ENCODE data around the gene CGB7. TPM values are rescaled to one million over a fixed set of nuclear protein-coding genes. Genes with fewer than 3 reads are reported as not detected.
A peak's percentile ranks its signal among the peaks of the same experiment; 100 is the strongest.

CGB7 gene
- total and polyA plus RNA-seq, 2 of the 13 experiments (the other 11 are each of a cell fraction or from before 2014, with no cell fraction given): 0.07 TPM; not detected in 1

DNA sequence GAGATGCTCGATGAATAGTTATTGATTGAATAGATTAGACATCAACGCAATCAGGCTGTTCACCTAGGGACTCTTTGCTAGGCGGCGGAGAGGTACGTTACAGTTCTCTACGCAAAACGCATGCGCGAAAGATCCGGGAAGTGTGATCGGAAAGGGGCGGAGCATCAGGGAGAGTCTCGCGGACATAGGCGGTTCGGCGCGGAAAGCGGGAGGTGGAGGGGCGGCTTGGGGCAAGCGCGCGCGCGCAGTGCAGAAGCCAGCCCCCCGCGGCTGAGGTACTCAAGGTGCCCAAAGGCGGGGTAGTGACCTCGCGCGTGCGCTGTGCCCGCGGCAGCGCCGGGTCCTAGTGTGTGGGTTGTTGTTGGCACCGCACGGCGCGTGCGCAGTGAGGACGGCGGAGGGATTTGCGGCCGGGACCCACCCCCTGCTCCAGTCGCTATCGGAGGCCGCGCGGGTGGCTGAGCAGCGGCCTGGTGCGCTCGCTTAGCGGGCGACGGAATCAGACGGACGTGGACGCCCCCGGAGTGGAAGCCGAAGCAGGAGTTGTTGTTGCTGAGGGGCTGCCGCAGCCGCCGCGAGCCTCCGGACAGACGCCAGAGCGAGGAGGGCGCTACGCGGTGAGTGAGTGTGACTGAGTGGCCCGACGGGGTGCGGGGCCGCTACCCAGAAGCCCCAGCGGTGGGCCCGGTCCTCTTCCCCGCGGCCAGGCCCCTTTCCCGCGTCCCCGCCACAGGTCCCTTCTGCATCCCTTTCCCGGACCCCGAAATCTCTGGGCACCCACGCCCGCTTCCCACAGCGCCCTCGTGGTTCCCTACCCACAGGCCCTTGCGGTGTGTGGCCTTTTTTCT, 27.7 kb upstream of the CGB7 start, which contains the start of gene SNRNP70 (continued):
- TF ChIP-seq, protein P1, sequence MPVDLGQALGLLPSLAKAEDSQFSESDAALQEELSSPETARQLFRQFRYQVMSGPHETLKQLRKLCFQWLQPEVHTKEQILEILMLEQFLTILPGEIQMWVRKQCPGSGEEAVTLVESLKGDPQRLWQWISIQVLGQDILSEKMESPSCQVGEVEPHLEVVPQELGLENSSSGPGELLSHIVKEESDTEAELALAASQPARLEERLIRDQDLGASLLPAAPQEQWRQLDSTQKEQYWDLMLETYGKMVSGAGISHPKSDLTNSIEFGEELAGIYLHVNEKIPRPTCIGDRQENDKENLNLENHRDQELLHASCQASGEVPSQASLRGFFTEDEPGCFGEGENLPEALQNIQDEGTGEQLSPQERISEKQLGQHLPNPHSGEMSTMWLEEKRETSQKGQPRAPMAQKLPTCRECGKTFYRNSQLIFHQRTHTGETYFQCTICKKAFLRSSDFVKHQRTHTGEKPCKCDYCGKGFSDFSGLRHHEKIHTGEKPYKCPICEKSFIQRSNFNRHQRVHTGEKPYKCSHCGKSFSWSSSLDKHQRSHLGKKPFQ (CRISPR knock-in tag; IDR thresholded peaks at IDR 0.05; ENCODE audit: insufficient replicate concordance): peak; percentile 82
- TF ChIP-seq EED (CRISPR knock-in tag; IDR thresholded peaks at IDR 0.05) (0 out of 2 replicates have a peak, but pooled peaks have one; percentile 12), FOXM1 (CRISPR knock-in tag; IDR thresholded peaks at IDR 0.05) (no peak), KDM3A (CRISPR knock-in tag; IDR thresholded peaks at IDR 0.05; ENCODE audit: low read depth) (peak; percentile 79; the same call in 1 of the 2 replicates), NFKBIZ (CRISPR knock-in tag; IDR thresholded peaks at IDR 0.05) (peak; percentile 7; the same call in 1 of the 2 replicates), ZNF292 (CRISPR knock-in tag; IDR thresholded peaks at IDR 0.05; ENCODE audit: borderline replicate concordance, low read depth) (0 out of 2 replicates have a peak, but pooled peaks have one; percentile 13), MAZ (IDR thresholded peaks at IDR 0.05; ENCODE audit: borderline replicate concordance, low read depth, low read length) (peak; percentile 50), MAZ (CRISPR knock-in tag; IDR thresholded peaks at IDR 0.05; ENCODE audit: low read depth) (peak; percentile 89), U2AF1 (optimal IDR thresholded peaks at IDR 0.05; ENCODE audit: low read depth, low read length) (peak; percentile 74), HMGA1 (CRISPR knock-in tag; conservative IDR thresholded peaks at IDR 0.05) (no peak), CBX2 (IDR thresholded peaks at IDR 0.05; ENCODE audit: low read depth, low read length) (no peak), CBX2 (CRISPR knock-in tag; IDR thresholded peaks at IDR 0.05; ENCODE audit: low read depth) (no peak), FOXP1 (IDR thresholded peaks at IDR 0.05) (no peak), FOXP1 (CRISPR knock-in tag; IDR thresholded peaks at IDR 0.05) (no peak), ZIK1 (CRISPR knock-in tag; IDR thresholded peaks at IDR 0.05; ENCODE audit: borderline replicate concordance, low read depth) (peak; percentile 87; the same call in 1 of the 2 replicates)
- TF ChIP-seq, protein P2, sequence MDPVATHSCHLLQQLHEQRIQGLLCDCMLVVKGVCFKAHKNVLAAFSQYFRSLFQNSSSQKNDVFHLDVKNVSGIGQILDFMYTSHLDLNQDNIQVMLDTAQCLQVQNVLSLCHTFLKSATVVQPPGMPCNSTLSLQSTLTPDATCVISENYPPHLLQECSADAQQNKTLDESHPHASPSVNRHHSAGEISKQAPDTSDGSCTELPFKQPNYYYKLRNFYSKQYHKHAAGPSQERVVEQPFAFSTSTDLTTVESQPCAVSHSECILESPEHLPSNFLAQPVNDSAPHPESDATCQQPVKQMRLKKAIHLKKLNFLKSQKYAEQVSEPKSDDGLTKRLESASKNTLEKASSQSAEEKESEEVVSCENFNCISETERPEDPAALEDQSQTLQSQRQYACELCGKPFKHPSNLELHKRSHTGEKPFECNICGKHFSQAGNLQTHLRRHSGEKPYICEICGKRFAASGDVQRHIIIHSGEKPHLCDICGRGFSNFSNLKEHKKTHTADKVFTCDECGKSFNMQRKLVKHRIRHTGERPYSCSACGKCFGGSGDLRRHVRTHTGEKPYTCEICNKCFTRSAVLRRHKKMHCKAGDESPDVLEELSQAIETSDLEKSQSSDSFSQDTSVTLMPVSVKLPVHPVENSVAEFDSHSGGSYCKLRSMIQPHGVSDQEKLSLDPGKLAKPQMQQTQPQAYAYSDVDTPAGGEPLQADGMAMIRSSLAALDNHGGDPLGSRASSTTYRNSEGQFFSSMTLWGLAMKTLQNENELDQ (CRISPR knock-in tag; IDR thresholded peaks at IDR 0.05; ENCODE audit: borderline replicate concordance): peak; percentile 49; the same call in 1 of the 2 replicates
- TF ChIP-seq, protein P3, sequence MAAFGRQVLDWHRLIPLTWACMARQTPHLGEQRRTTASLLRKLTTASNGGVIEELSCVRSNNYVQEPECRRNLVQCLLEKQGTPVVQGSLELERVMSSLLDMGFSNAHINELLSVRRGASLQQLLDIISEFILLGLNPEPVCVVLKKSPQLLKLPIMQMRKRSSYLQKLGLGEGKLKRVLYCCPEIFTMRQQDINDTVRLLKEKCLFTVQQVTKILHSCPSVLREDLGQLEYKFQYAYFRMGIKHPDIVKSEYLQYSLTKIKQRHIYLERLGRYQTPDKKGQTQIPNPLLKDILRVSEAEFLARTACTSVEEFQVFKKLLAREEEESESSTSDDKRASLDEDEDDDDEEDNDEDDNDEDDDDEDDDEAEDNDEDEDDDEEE (CRISPR knock-in tag; IDR thresholded peaks at IDR 0.05): no peak
- TF ChIP-seq, protein P4, sequence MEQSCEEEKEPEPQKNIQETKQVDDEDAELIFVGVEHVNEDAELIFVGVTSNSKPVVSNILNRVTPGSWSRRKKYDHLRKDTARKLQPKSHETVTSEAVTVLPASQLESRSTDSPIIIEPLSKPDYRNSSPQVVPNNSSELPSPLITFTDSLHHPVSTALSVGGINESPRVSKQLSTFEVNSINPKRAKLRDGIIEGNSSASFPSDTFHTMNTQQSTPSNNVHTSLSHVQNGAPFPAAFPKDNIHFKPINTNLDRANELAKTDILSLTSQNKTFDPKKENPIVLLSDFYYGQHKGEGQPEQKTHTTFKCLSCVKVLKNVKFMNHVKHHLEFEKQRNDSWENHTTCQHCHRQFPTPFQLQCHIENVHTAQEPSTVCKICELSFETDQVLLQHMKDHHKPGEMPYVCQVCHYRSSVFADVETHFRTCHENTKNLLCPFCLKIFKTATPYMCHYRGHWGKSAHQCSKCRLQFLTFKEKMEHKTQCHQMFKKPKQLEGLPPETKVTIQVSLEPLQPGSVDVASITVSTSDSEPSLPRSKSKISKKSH (CRISPR knock-in tag; IDR thresholded peaks at IDR 0.05; ENCODE audit: borderline replicate concordance): peak; percentile 93
- TF ChIP-seq, protein P5, sequence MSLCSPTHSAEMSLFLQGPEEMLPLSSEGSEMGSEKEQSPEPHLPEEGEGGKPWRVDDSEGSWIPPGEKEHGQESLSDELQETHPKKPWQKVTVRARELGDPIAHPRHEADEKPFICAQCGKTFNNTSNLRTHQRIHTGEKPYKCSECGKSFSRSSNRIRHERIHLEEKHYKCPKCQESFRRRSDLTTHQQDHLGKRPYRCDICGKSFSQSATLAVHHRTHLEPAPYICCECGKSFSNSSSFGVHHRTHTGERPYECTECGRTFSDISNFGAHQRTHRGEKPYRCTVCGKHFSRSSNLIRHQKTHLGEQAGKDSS (CRISPR knock-in tag; IDR thresholded peaks at IDR 0.05; ENCODE audit: borderline replicate concordance, low read depth): peak; percentile 79
